Gastrocnemius medialis (tissue), 4 donors: ENCODE data around the gene SLC25A17. TPM values are rescaled to one million over a fixed set of nuclear protein-coding genes. Genes with fewer than 3 reads are reported as not detected.
"Not testable (repeated sequence)": the region's sequence is repeated elsewhere in the genome, so short reads cannot be mapped to it uniquely, and the experiment has no call there.

ENCODE experiments used
- ATAC-seq, 2 donors: fragments of 150-250 bp; one replicate each; pipeline ENCODE4 v1.9.1; 2016
- DNase-seq, 2 donors: peaks; one replicate each; pipeline ENCODE4 v3.0.0-alpha.2; 2019
- H3K27ac ChIP-seq, 4 donors: fragments of 200-600 bp; sonication (generic); 1 replicate in 1 of 4; 2 replicates in 3 of 4; pipeline ENCODE4 v1.5.1; 2016 to 2018; ENCODE audit warnings: mild to moderate bottlenecking in 2 of 4, moderate library complexity in 1 of 4
- H3K27me3 ChIP-seq, 3 donors: fragments of 200-600 bp; sonication (generic) in 2 of 3; 1 replicate in 1 of 3; 2 replicates in 2 of 3; pipeline versions ENCODE4 v1.5.1 to v1.6.0; 2016 to 2019; ENCODE audit warnings: mild to moderate bottlenecking in 1 of 3, moderate library complexity in 1 of 3
- H3K36me3 ChIP-seq, 2 donors: fragments of 200-600 bp; sonication (generic) in 1 of 2; one replicate each; pipeline ENCODE4 v1.5.1; 2017 to 2018
- H3K4me1 ChIP-seq, 2 donors: fragments of 200-600 bp; sonication (generic) in 1 of 2; one replicate each; pipeline ENCODE4 v1.5.1; 2016 to 2017; ENCODE audit warnings: mild to moderate bottlenecking in 2 of 2
- H3K4me3 ChIP-seq, 4 donors: fragments of 200-600 bp; sonication (generic) in 3 of 4; 1 replicate in 1 of 4; 2 replicates in 3 of 4; pipeline ENCODE4 v1.5.1; 2016 to 2019; ENCODE audit warnings: mild to moderate bottlenecking in 2 of 4
- H3K9me3 ChIP-seq, 3 donors: fragments of 200-600 bp; sonication (generic) in 2 of 3; 1 replicate in 1 of 3; 2 replicates in 2 of 3; pipeline ENCODE4 v1.5.1; 2016 to 2019
- POLR2A ChIP-seq, 2 donors: fragments of 450-650 bp; IDR thresholded peaks; one replicate each; pipeline ENCODE4 v1.6.1; 2017; ENCODE audit warnings: antibody characterized with exemption in 2 of 2, mild to moderate bottlenecking in 2 of 2, moderate library complexity in 2 of 2
- in situ Hi-C, 4 donors: fragments of 200-750 bp; cut with MboI; loops; one replicate each; pipeline versions ENCODE4 v1.15.0 to v1.8.0; 2017; ENCODE audit warnings: low sequenced_read_pairs in 4 of 4
- intact Hi-C: fragments of 100-400 bp; cut with DNase I; formaldehyde crosslinking; loops from one replicate; pipeline ENCODE4 v1.15.1; 2023; ENCODE audit warnings: low total_unique reads
- microRNA-seq, 2 donors: library from miRNA; unstranded; fragments of <30 nt; microRNA quantifications; one replicate each; pipeline ENCODE4, GENCODE V29; 2016; ENCODE audit warnings: borderline replicate concordance in 2 of 2
- total RNA-seq, 4 donors: library from RNA; depleted of rRNA; stranded (reverse); fragments of >200 nt; gene quantifications; one replicate each; pipeline versions ENCODE4 v1.1.0 to v1.2.3, GENCODE V29; 2016
- TF ChIP-seq, protein P1 (sequence below), 5 experiments: fragments of 450-650 bp in 3 of 5; fragments of 200-600 bp in 2 of 5; sonication (generic) in 2 of 5; IDR thresholded peaks in 4 of 5; conservative IDR thresholded peaks in 1 of 5; 1 replicate in 4 of 5; 2 replicates in 1 of 5; pipeline ENCODE4 v1.5.1; 2016 to 2019; ENCODE audit warnings: antibody characterized with exemption in 5 of 5, mild to moderate bottlenecking in 3 of 5, moderate library complexity in 3 of 5

Gene SLC25A17
- total RNA-seq, 4 donors from 2014 or later: 2.6 to 12.2 (median 3.8) TPM

DNA sequence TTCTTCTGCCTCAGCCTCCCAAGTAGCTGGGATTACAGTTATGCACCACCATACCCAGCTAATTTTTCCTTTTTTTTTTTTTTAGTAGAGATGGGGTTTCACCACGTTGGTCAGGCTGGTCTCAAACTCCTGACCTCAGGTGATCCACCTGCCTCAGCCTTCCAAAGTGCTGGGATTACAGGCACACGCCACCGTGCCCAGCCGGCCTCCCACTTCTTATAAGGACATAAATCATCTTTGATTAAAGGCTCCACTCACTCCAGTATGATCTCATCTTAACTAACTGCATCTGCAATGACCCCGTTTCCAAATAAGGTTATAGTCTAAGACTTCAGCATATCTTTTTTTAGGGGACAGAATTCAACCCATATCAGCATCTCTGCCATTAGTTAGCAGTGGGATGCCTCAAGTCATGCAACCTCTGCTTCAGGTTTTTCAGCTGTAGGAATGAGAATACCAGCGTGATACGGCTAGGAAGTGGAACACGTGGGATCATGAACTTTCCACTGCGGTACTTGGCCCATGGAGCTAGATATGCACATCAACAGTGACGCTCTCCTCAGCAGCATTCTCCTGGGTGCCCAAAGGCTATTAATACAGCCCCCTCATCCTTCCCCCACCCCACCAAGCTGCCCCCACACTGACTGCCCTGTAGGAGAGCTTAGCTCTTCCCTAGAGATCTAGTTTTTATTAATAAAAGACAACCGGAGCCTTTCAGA lies 98.4 kb downstream of the SLC25A17 start:
- H3K27ac ChIP-seq: no peak overlapping the region
- no peak for ATAC-seq

DNA sequence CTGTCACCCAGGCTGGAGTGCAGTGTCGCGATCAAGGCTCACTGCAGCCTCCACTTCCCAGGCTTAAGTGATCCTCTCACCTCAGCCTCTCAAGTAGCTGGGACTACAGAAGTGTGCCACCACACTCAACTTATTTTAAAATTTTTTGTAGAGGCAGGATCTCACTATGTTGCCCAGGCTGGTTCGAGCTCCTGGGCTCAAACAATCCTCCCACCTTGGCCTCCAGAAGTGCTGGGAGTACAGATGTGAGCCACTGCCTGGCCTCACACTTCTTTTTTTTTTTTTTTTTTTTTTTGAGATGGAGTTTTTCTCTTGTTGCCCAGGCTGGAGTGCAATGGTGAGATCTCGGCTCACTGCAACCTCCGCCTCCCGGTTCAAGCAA lies 99.0 kb downstream of the SLC25A17 start:
- H3K9me3 ChIP-seq, in situ Hi-C loops, H3K27ac ChIP-seq, DNase-seq, H3K36me3 ChIP-seq, H3K4me3 ChIP-seq, intact Hi-C loops, H3K27me3 ChIP-seq, H3K4me1 ChIP-seq, ATAC-seq: not testable (repeated sequence)

More for the DNA sequence above, 98.4 kb downstream of the SLC25A17 start:
- TF ChIP-seq, protein P1, sequence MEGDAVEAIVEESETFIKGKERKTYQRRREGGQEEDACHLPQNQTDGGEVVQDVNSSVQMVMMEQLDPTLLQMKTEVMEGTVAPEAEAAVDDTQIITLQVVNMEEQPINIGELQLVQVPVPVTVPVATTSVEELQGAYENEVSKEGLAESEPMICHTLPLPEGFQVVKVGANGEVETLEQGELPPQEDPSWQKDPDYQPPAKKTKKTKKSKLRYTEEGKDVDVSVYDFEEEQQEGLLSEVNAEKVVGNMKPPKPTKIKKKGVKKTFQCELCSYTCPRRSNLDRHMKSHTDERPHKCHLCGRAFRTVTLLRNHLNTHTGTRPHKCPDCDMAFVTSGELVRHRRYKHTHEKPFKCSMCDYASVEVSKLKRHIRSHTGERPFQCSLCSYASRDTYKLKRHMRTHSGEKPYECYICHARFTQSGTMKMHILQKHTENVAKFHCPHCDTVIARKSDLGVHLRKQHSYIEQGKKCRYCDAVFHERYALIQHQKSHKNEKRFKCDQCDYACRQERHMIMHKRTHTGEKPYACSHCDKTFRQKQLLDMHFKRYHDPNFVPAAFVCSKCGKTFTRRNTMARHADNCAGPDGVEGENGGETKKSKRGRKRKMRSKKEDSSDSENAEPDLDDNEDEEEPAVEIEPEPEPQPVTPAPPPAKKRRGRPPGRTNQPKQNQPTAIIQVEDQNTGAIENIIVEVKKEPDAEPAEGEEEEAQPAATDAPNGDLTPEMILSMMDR (IDR thresholded peaks at IDR 0.05 in 4 of 5, conservative IDR thresholded peaks at IDR 0.05 in 1 of 5): no peak
- TF ChIP-seq POLR2A (IDR thresholded peaks at IDR 0.05): no peak
- Histone ChIP-seq H3K27me3 (no peaks in the 10 kb centered on the region), H3K4me1 (no peaks in the 10 kb centered on the region), H3K4me3 (no peak overlapping the region), H3K36me3 (no peaks in the 10 kb centered on the region), H3K9me3 (no peaks in the 10 kb centered on the region)
- in situ Hi-C loops (no loop called here), intact Hi-C loops (no loop called here)
- DNase-seq: no peak

Small RNA genes lying within 50 kb of the gene (microRNA-seq; reads per million reads assigned to microRNA genes)
- gene MIR4766: 2.4 to 2.6 reads per million in 2 donors

Other genes with a start within 250 kb of the SLC25A17 start
- gene MRTFA, start 182.6 kb downstream of the SLC25A17 start, total RNA-seq: 10 to 100 TPM; 13.7 to 31.3 (median 22.2) TPM
- gene MCHR1, start 139.9 kb downstream of the SLC25A17 start, total RNA-seq: under 1 TPM in 1 of 4 donors, not detected in 3; 0.95 TPM
- gene ST13, start 37.3 kb upstream of the SLC25A17 start, total RNA-seq: 100 to 1,000 TPM; 122 to 265 (median 197) TPM
- 10 to 100 TPM in 1 of 4 donors, 1 to 10 TPM in 3; 3.6 to 12.4 (median 7.4) TPM for gene XPNPEP3, start 37.8 kb upstream of the SLC25A17 start, total RNA-seq
- gene DNAJB7, start 42.8 kb upstream of the SLC25A17 start, total RNA-seq: not detected
- gene RBX1, start 132.0 kb upstream of the SLC25A17 start, total RNA-seq: 10 to 100 TPM; 36.1 to 53.0 (median 46.7) TPM